H1 (cell line): ENCODE measurements around the gene KLHL28. TPM values are rescaled to one million over a fixed set of nuclear protein-coding genes. Genes with fewer than 3 reads are reported as not detected.

Experiments used
- CTCF ChIA-PET: fragments of 300-600 bp; sonication (Branson Sonifier 250); formaldehyde crosslinking; loops from one replicate; lab custom pipeline; 2021; ENCODE audit not compliant: partially characterized antibody; lab: Charles Lee
- POLR2A ChIA-PET: fragments of 300-600 bp; sonication (Branson Sonifier 250); formaldehyde crosslinking; loops from one replicate; lab custom pipeline; 2021; ENCODE audit warnings: inconsistent platforms; ENCODE audit not compliant: partially characterized antibody; lab: Charles Lee
- DNase-seq, 2 experiments: peaks; one replicate each; pipeline versions ENCODE4 v3.0.0 to v3.0.0-alpha.2; 2010 to 2022; ENCODE audit warnings: low spot score in 2 of 2, low read depth in 1 of 2, mixed read lengths in 1 of 2
- FAIRE-seq: peaks from 2 replicates; lab custom pipeline; 2011; peaks lifted over from hg19 to GRCh38; lab: Jason Lieb, UNC
- H2AFZ ChIP-seq: 2 replicates; pipeline ENCODE4 v1.8.1; 2012; ENCODE audit warnings: low read length, inconsistent platforms
- H2AK5ac ChIP-seq: 2 replicates; pipeline ENCODE4 v1.6.1; 2013; ENCODE audit warnings: low read depth, low read length
- H2BK120ac ChIP-seq: replicated peaks from 2 replicates; pipeline ENCODE3; 2013; ENCODE audit warnings: low read depth, low read length, inconsistent platforms
- H2BK12ac ChIP-seq: 2 replicates; pipeline ENCODE4 v1.6.1; 2013; ENCODE audit warnings: low read depth, low read length
- H2BK15ac ChIP-seq: 2 replicates; pipeline ENCODE4 v1.6.1; 2013; ENCODE audit warnings: low read length
- H2BK20ac ChIP-seq: 2 replicates; pipeline ENCODE4 v1.6.1; 2013; ENCODE audit warnings: low read length
- H2BK5ac ChIP-seq: 2 replicates; pipeline ENCODE4 v1.6.1; 2013; ENCODE audit warnings: low read depth, low read length
- H3K14ac ChIP-seq: 2 replicates; pipeline ENCODE4 v1.6.1; 2013; ENCODE audit warnings: inconsistent platforms; ENCODE audit not compliant: insufficient read length
- H3K18ac ChIP-seq: 2 replicates; pipeline ENCODE4 v1.6.1; 2013; ENCODE audit warnings: low read length; ENCODE audit errors: extremely low read depth
- H3K23ac ChIP-seq: 2 replicates; pipeline ENCODE4 v1.6.1; 2013; ENCODE audit warnings: inconsistent platforms; ENCODE audit not compliant: insufficient read length
- H3K23me2 ChIP-seq: 2 replicates; pipeline ENCODE4 v1.6.1; 2013; ENCODE audit warnings: low read depth, low read length
- H3K27ac ChIP-seq: 2 replicates; pipeline ENCODE4 v1.6.1; 2011; ENCODE audit warnings: low read depth, low read length, inconsistent platforms
- H3K27me3 ChIP-seq, 4 experiments: replicated peaks in 1 of 4; 1 replicate in 1 of 4; 2 replicates in 3 of 4; pipeline versions ENCODE4 v1.6.1 to v1.8.1; 2011 to 2013; ENCODE audit warnings: low read length in 3 of 4, mild to moderate bottlenecking in 3 of 4, inconsistent platforms in 2 of 4, mixed read lengths in 2 of 4, moderate library complexity in 1 of 4; ENCODE audit not compliant: control insufficient read depth in 3 of 4, insufficient read depth in 3 of 4; ENCODE audit errors: extremely low read depth in 1 of 4
- H3K36me3 ChIP-seq, 4 experiments: 2 replicates each; pipeline versions ENCODE4 v1.6.1 to v1.8.1; 2011 to 2013; ENCODE audit warnings: mild to moderate bottlenecking in 4 of 4, low read length in 3 of 4, moderate library complexity in 2 of 4, control low read depth in 1 of 4, inconsistent platforms in 1 of 4; ENCODE audit not compliant: insufficient read depth in 4 of 4, control insufficient read depth in 2 of 4
- H3K4ac ChIP-seq: replicated peaks from 2 replicates; pipeline ENCODE3; 2013; ENCODE audit warnings: low read length, low read depth, mixed read lengths, inconsistent platforms; ENCODE audit not compliant: insufficient read length
- H3K4me1 ChIP-seq, 4 experiments: replicated peaks in 1 of 4; 1 replicate in 1 of 4; 2 replicates in 3 of 4; pipeline versions ENCODE4 v1.6.1 to v1.8.1; 2011 to 2013; ENCODE audit warnings: low read length in 3 of 4, inconsistent platforms in 2 of 4, mixed read lengths in 1 of 4; ENCODE audit not compliant: insufficient read depth in 4 of 4, control insufficient read depth in 3 of 4
- H3K4me2 ChIP-seq, 2 experiments: 2 replicates each; pipeline versions ENCODE4 v1.6.1 to v1.8.1; 2011 to 2013; ENCODE audit warnings: low read depth in 2 of 2, low read length in 2 of 2, control low read depth in 1 of 2, inconsistent platforms in 1 of 2, mild to moderate bottlenecking in 1 of 2; ENCODE audit not compliant: insufficient read depth in 1 of 2
- H3K4me3 ChIP-seq, 4 experiments: fragments of 200-600, 300-600 bp in 1 of 4; sonication (generic), shearing (Covaris generic), sonication (Bioruptor Twin) in 1 of 4; 2 replicates each; pipeline versions ENCODE4 v1.5.1 to v1.8.1; 2011 to 2016; ENCODE audit warnings: low read length in 4 of 4, low read depth in 3 of 4, control low read depth in 2 of 4, inconsistent platforms in 2 of 4, mild to moderate bottlenecking in 2 of 4, mixed read lengths in 1 of 4, moderate library complexity in 1 of 4; ENCODE audit not compliant: insufficient read depth in 2 of 4; ENCODE audit errors: extremely low read depth in 1 of 4
- H3K56ac ChIP-seq: replicated peaks from 2 replicates; pipeline ENCODE3; 2013; ENCODE audit warnings: low read depth, mild to moderate bottlenecking, mixed read lengths, low read length, inconsistent platforms; ENCODE audit not compliant: insufficient read length
- H3K79me1 ChIP-seq: 2 replicates; pipeline ENCODE4 v1.6.1; 2013; ENCODE audit warnings: low read depth, low read length, control low read depth
- H3K79me2 ChIP-seq, 2 experiments: 2 replicates each; pipeline versions ENCODE4 v1.6.1 to v1.8.1; 2012 to 2013; ENCODE audit warnings: low read length in 2 of 2, mild to moderate bottlenecking in 2 of 2, inconsistent platforms in 1 of 2; ENCODE audit not compliant: insufficient read depth in 2 of 2, control insufficient read depth in 1 of 2
- H3K9ac ChIP-seq, 4 experiments: replicated peaks in 1 of 4; 1 replicate in 1 of 4; 2 replicates in 3 of 4; pipeline versions ENCODE4 v1.6.1 to v1.8.1; 2011 to 2013; ENCODE audit warnings: low read depth in 3 of 4, low read length in 3 of 4, control low read depth in 2 of 4, mild to moderate bottlenecking in 2 of 4, moderate library complexity in 2 of 4, inconsistent platforms in 1 of 4; ENCODE audit errors: extremely low read depth in 1 of 4
- H3K9me3 ChIP-seq, 2 experiments: 2 replicates each; pipeline versions ENCODE4 v1.6.1 to v1.8.1; 2012 to 2013; ENCODE audit warnings: mild to moderate bottlenecking in 2 of 2, moderate library complexity in 2 of 2, control low read depth in 1 of 2, inconsistent platforms in 1 of 2, low read depth in 1 of 2, low read length in 1 of 2, mixed read lengths in 1 of 2; ENCODE audit not compliant: insufficient read depth in 2 of 2
- H4K20me1 ChIP-seq, 2 experiments: replicated peaks in 1 of 2; 2 replicates each; pipeline versions ENCODE3 to v1.8.1; 2011 to 2013; ENCODE audit warnings: inconsistent platforms in 2 of 2, low read length in 2 of 2, mild to moderate bottlenecking in 1 of 2; ENCODE audit not compliant: insufficient read depth in 2 of 2, control insufficient read depth in 1 of 2
- H4K5ac ChIP-seq: 2 replicates; pipeline ENCODE4 v1.6.1; 2013; ENCODE audit warnings: low read length, low read depth, mixed read lengths, inconsistent platforms; ENCODE audit not compliant: insufficient read length
- H4K8ac ChIP-seq: 2 replicates; pipeline ENCODE4 v1.8.0; 2013; ENCODE audit warnings: mild to moderate bottlenecking, moderate library complexity, low read length, inconsistent platforms; ENCODE audit not compliant: insufficient read depth; ENCODE audit errors: extremely low read depth
- H4K91ac ChIP-seq: replicated peaks from 2 replicates; pipeline ENCODE3; 2013; ENCODE audit warnings: low read length, mixed read lengths, inconsistent platforms; ENCODE audit not compliant: insufficient read length
- KDM4A ChIP-seq: IDR thresholded peaks from one replicate; pipeline ENCODE4 v1.7.1; 2012; ENCODE audit warnings: low read depth, mild to moderate bottlenecking, moderate library complexity, low read length, inconsistent platforms; ENCODE audit not compliant: severe bottlenecking
- MAX ChIP-seq: IDR thresholded peaks from 2 replicates; pipeline ENCODE4 v1.6.1; 2012; ENCODE audit warnings: inconsistent platforms
- WGBS, 2 experiments: shearing (Covaris generic) in 1 of 2; methylation state at CpG; one replicate each; pipeline versions ENCODE4 v1.1.6 to v1.1.7; 2013 to 2015; ENCODE audit warnings: low lambda C conversion rate in 2 of 2, mixed read lengths in 2 of 2, inconsistent platforms in 1 of 2, low coverage in 1 of 2, missing lambda C conversion rate in 1 of 2; ENCODE audit not compliant: insufficient replicate concordance in 2 of 2, insufficient coverage in 1 of 2, insufficient read length in 1 of 2; ENCODE audit errors: extremely low coverage in 1 of 2, missing lambda C conversion rate in 1 of 2; 5-methylcytosine and 5-hydroxymethylcytosine counted together
- polyA plus RNA-seq, 7 experiments: library from polyadenylated mRNA; depleted of rRNA in 3 of 7; stranded (reverse) in 5 of 7; unstranded in 2 of 7; fragments of >200 nt in 5 of 7; fragments of 200-250 nt in 2 of 7; gene quantifications; 1 replicate in 5 of 7; 2 replicates in 1 of 7; 4 replicates in 1 of 7; pipeline versions ENCODE4 v1.2.1 to v1.2.3, GENCODE V29; 2011 to 2013; ENCODE audit warnings: missing spikeins in 2 of 7, mixed read lengths in 2 of 7
- total RNA-seq: library from RNA; stranded (reverse); fragmentation: NEBNext Ultra II Directional; extraction: Animal tissue kit (Norgen Biotek cat#: 25700); gene quantifications from 2 replicates; pipeline ENCODE4 v1.2.1, GENCODE V29; 2021

Gene KLHL28
- total and polyA plus RNA-seq, 2 of the 8 experiments (the other 6 are each of a cell fraction or from before 2014, with no cell fraction given): 3.3 to 10.5 TPM

GRCh38 chr14:44961151-44961553 lies 595 bp downstream of the KLHL28 start:
- no peak overlapping the region for H2BK15ac ChIP-seq
- H3K36me3 ChIP-seq: no peaks in the 10 kb centered on the region
- no peak overlapping the region for H3K56ac ChIP-seq
- no peaks in the 10 kb centered on the region for H3K9me3 ChIP-seq
- FAIRE-seq (no peak), DNase-seq (no peak)
- no peak overlapping the region for H3K4ac ChIP-seq
- H2BK12ac ChIP-seq: no peak overlapping the region
- ChIA-PET POLR2A (interaction anchor here (1.8 to 2.0 kb wide), 3 partner anchors 18 to 173 kb away, joined by 9 to 12 read pairs (median 10); partner anchors contain the start of genes FKBP3 and PRPF39), CTCF (interaction anchor here (1.3 kb wide), 1 partner anchor 47 kb away, joined by 5 read pairs; no protein-coding TSS in a partner anchor)
- peak overlapping the region; percentile 73 to 92 for H3K4me2 ChIP-seq
- H3K27ac ChIP-seq: peak overlapping the region; percentile 72
- peak overlapping the region; percentile 46 for H2BK5ac ChIP-seq
- no peak overlapping the region for H3K18ac ChIP-seq
- no peak overlapping the region for H3K14ac ChIP-seq
- no peak overlapping the region for H2AK5ac ChIP-seq
- H2BK20ac ChIP-seq: no peak overlapping the region
- peak overlapping the region; percentile 84 to 98 (median 94) for H3K4me3 ChIP-seq
- no peak overlapping the region for H3K23ac ChIP-seq
- H3K27me3 ChIP-seq: no peaks in the 10 kb centered on the region
- 2% methylated on average over 14 of the region's 14 CpGs; no CpG with 5 or more reads in 1 of the 2 experiments for whole genome bisulfite sequencing, 2 experiments
- no peak overlapping the region for H4K91ac ChIP-seq
- H4K5ac ChIP-seq: no peak overlapping the region
- peaks cover 0 to 8% (median 3%) of the 10 kb centered on the region in 4 experiments; a peak in 2 of 7 replicates for H3K4me1 ChIP-seq
- H3K79me2 ChIP-seq: peaks cover 8 to 86% of the 10 kb centered on the region in 2 experiments
- peak overlapping the region; percentile 96 for H2AFZ ChIP-seq
- H3K23me2 ChIP-seq: peaks cover 13% of the 10 kb centered on the region
- peak overlapping the region; percentile 54 to 91 (median 70) for H3K9ac ChIP-seq
- H3K79me1 ChIP-seq: no peaks in the 10 kb centered on the region; the same call in none of the 2 replicates
- H4K8ac ChIP-seq: no peak overlapping the region
- H2BK120ac ChIP-seq: no peak overlapping the region
- H4K20me1 ChIP-seq: peaks cover 0 to 7% of the 10 kb centered on the region in 2 experiments
- TF ChIP-seq MAX (no peak), KDM4A (peak; percentile 3)
